Measurements from ENCODE around the gene ICOSLG.

The ICOSLG gene

GRCh38 chr21:44281801-44282200 lies 41.1 kb upstream of the ICOSLG start:
- H3K27me3 ChIP-seq (ENCODE audit: control insufficient read depth in 1 of 2, insufficient read depth in 2 of 2, low read length in 2 of 2) = peaks cover 4 to 16% of the 10 kb centered on the region in 2 donors
- H3K4me1 ChIP-seq (ENCODE audit: control insufficient read depth, insufficient read depth, low read length) = no peaks in the 10 kb centered on the region
- no peaks in the 10 kb centered on the region for H3K9me3 ChIP-seq (ENCODE audit: control insufficient read depth in 2 of 2, low read length in 2 of 2)
- H3K4me3 ChIP-seq (ENCODE audit: low read length in 2 of 2) = no peak overlapping the region
- H3K36me3 ChIP-seq (ENCODE audit: control insufficient read depth in 2 of 2, insufficient read depth in 2 of 2, low read length in 2 of 2) = no peaks in the 10 kb centered on the region
- H3K27ac ChIP-seq (ENCODE audit: low read length) = no peak overlapping the region
- no peak overlapping the region for H3K9ac ChIP-seq (ENCODE audit: low read length in 2 of 2)

- Histone ChIP-seq H3K9me3 (ENCODE audit: control insufficient read depth in 2 of 2, low read length in 2 of 2) (no peaks in the 10 kb centered on the region), H3K4me3 (ENCODE audit: low read length in 2 of 2) (no peak overlapping the region), H3K27me3 (ENCODE audit: control insufficient read depth in 1 of 2, insufficient read depth in 2 of 2, low read length in 2 of 2) (no peaks in the 10 kb centered on the region), H3K9ac (ENCODE audit: low read length in 2 of 2) (no peak overlapping the region), H3K4me1 (ENCODE audit: control insufficient read depth, insufficient read depth, low read length) (no peaks in the 10 kb centered on the region), H3K27ac (ENCODE audit: low read length) (no peak overlapping the region), H3K36me3 (ENCODE audit: control insufficient read depth in 2 of 2, insufficient read depth in 2 of 2, low read length in 2 of 2) (no peaks in the 10 kb centered on the region)
Observed at GRCh38 chr21:44279354-44280260, 38.9 kb upstream of the ICOSLG start.

GRCh38 chr21:44275041-44275440 lies 34.3 kb upstream of the ICOSLG start:
- Histone ChIP-seq H3K36me3 (ENCODE audit: control insufficient read depth in 2 of 2, insufficient read depth in 2 of 2, low read length in 2 of 2) (no peaks in the 10 kb centered on the region), H3K27me3 (ENCODE audit: control insufficient read depth in 1 of 2, insufficient read depth in 2 of 2, low read length in 2 of 2) (no peaks in the 10 kb centered on the region), H3K9ac (ENCODE audit: low read length in 2 of 2) (no peak overlapping the region), H3K27ac (ENCODE audit: low read length) (no peak overlapping the region), H3K4me1 (ENCODE audit: control insufficient read depth, insufficient read depth, low read length) (no peaks in the 10 kb centered on the region), H3K4me3 (ENCODE audit: low read length in 2 of 2) (no peak overlapping the region), H3K9me3 (ENCODE audit: control insufficient read depth in 2 of 2, low read length in 2 of 2) (no peaks in the 10 kb centered on the region)

- H3K9me3 ChIP-seq (ENCODE audit: control insufficient read depth in 2 of 2, low read length in 2 of 2) = no peaks in the 10 kb centered on the region
- no peaks in the 10 kb centered on the region for H3K27me3 ChIP-seq (ENCODE audit: control insufficient read depth in 1 of 2, insufficient read depth in 2 of 2, low read length in 2 of 2)
- H3K4me1 ChIP-seq (ENCODE audit: control insufficient read depth, insufficient read depth, low read length) = no peaks in the 10 kb centered on the region
- no peak overlapping the region for H3K27ac ChIP-seq (ENCODE audit: low read length)
- no peak overlapping the region for H3K4me3 ChIP-seq (ENCODE audit: low read length in 2 of 2)
- no peaks in the 10 kb centered on the region for H3K36me3 ChIP-seq (ENCODE audit: control insufficient read depth in 2 of 2, insufficient read depth in 2 of 2, low read length in 2 of 2)
- no peak overlapping the region for H3K9ac ChIP-seq (ENCODE audit: low read length in 2 of 2)
Observed at GRCh38 chr21:44273046-44273445, 32.3 kb upstream of the ICOSLG start.

- H3K9me3 ChIP-seq (ENCODE audit: control insufficient read depth in 2 of 2, low read length in 2 of 2) = no peaks in the 10 kb centered on the region
- no peak overlapping the region for H3K4me3 ChIP-seq (ENCODE audit: low read length in 2 of 2)
- no peak overlapping the region for H3K9ac ChIP-seq (ENCODE audit: low read length in 2 of 2)
- no peaks in the 10 kb centered on the region for H3K36me3 ChIP-seq (ENCODE audit: control insufficient read depth in 2 of 2, insufficient read depth in 2 of 2, low read length in 2 of 2)
- no peak overlapping the region for H3K27ac ChIP-seq (ENCODE audit: low read length)
- no peaks in the 10 kb centered on the region for H3K27me3 ChIP-seq (ENCODE audit: control insufficient read depth in 1 of 2, insufficient read depth in 2 of 2, low read length in 2 of 2)
- H3K4me1 ChIP-seq (ENCODE audit: control insufficient read depth, insufficient read depth, low read length) = no peaks in the 10 kb centered on the region
Observed at GRCh38 chr21:44272284-44272858, 31.6 kb upstream of the ICOSLG start.

- Histone ChIP-seq H3K4me3 (ENCODE audit: low read length in 2 of 2) (no peak overlapping the region), H3K9ac (ENCODE audit: low read length in 2 of 2) (no peak overlapping the region), H3K9me3 (ENCODE audit: control insufficient read depth in 2 of 2, low read length in 2 of 2) (no peaks in the 10 kb centered on the region), H3K36me3 (ENCODE audit: control insufficient read depth in 2 of 2, insufficient read depth in 2 of 2, low read length in 2 of 2) (no peaks in the 10 kb centered on the region), H3K27me3 (ENCODE audit: control insufficient read depth in 1 of 2, insufficient read depth in 2 of 2, low read length in 2 of 2) (no peaks in the 10 kb centered on the region), H3K27ac (ENCODE audit: low read length) (no peak overlapping the region), H3K4me1 (ENCODE audit: control insufficient read depth, insufficient read depth, low read length) (no peaks in the 10 kb centered on the region)
Observed at GRCh38 chr21:44271558-44272283, 31.0 kb upstream of the ICOSLG start.

- Histone ChIP-seq H3K4me3 (ENCODE audit: low read length in 2 of 2) (no peak overlapping the region), H3K36me3 (ENCODE audit: control insufficient read depth in 2 of 2, insufficient read depth in 2 of 2, low read length in 2 of 2) (no peaks in the 10 kb centered on the region), H3K4me1 (ENCODE audit: control insufficient read depth, insufficient read depth, low read length) (no peaks in the 10 kb centered on the region)
Observed at GRCh38 chr21:44269090-44269489, 28.3 kb upstream of the ICOSLG start.

GRCh38 chr21:44267655-44268142 lies 27.0 kb upstream of the ICOSLG start:
- Histone ChIP-seq H3K27ac (ENCODE audit: low read length) (no peak overlapping the region), H3K9ac (ENCODE audit: low read length in 2 of 2) (no peak overlapping the region), H3K36me3 (ENCODE audit: control insufficient read depth in 2 of 2, insufficient read depth in 2 of 2, low read length in 2 of 2) (no peaks in the 10 kb centered on the region), H3K4me3 (ENCODE audit: low read length in 2 of 2) (no peak overlapping the region), H3K27me3 (ENCODE audit: control insufficient read depth in 1 of 2, insufficient read depth in 2 of 2, low read length in 2 of 2) (no peaks in the 10 kb centered on the region), H3K4me1 (ENCODE audit: control insufficient read depth, insufficient read depth, low read length) (no peaks in the 10 kb centered on the region), H3K9me3 (ENCODE audit: control insufficient read depth in 2 of 2, low read length in 2 of 2) (no peaks in the 10 kb centered on the region)

More at GRCh38 chr21:44269090-44269489, 28.3 kb upstream of the ICOSLG start:
- no peaks in the 10 kb centered on the region for H3K27me3 ChIP-seq (ENCODE audit: control insufficient read depth in 1 of 2, insufficient read depth in 2 of 2, low read length in 2 of 2)
- no peak overlapping the region for H3K27ac ChIP-seq (ENCODE audit: low read length)
- H3K9ac ChIP-seq (ENCODE audit: low read length in 2 of 2) = no peak overlapping the region
- H3K9me3 ChIP-seq (ENCODE audit: control insufficient read depth in 2 of 2, low read length in 2 of 2) = no peaks in the 10 kb centered on the region

- no peak overlapping the region for H3K27ac ChIP-seq (ENCODE audit: low read length)
- H3K9me3 ChIP-seq (ENCODE audit: control insufficient read depth in 2 of 2, low read length in 2 of 2) = no peaks in the 10 kb centered on the region
- no peaks in the 10 kb centered on the region for H3K36me3 ChIP-seq (ENCODE audit: control insufficient read depth in 2 of 2, insufficient read depth in 2 of 2, low read length in 2 of 2)
- H3K4me1 ChIP-seq (ENCODE audit: control insufficient read depth, insufficient read depth, low read length) = no peaks in the 10 kb centered on the region
- H3K27me3 ChIP-seq (ENCODE audit: control insufficient read depth in 1 of 2, insufficient read depth in 2 of 2, low read length in 2 of 2) = peaks cover 0 to 4% of the 10 kb centered on the region in 2 donors
- H3K4me3 ChIP-seq (ENCODE audit: low read length in 2 of 2) = no peak overlapping the region
- no peak overlapping the region for H3K9ac ChIP-seq (ENCODE audit: low read length in 2 of 2)
Observed at GRCh38 chr21:44265734-44266270, 25.1 kb upstream of the ICOSLG start.

GRCh38 chr21:44263768-44264167 lies 23.0 kb upstream of the ICOSLG start:
- peaks cover 0 to 7% of the 10 kb centered on the region in 2 donors for H3K9me3 ChIP-seq (ENCODE audit: control insufficient read depth in 2 of 2, low read length in 2 of 2)
- H3K27me3 ChIP-seq (ENCODE audit: control insufficient read depth in 1 of 2, insufficient read depth in 2 of 2, low read length in 2 of 2) = peaks cover 0 to 4% of the 10 kb centered on the region in 2 donors
- no peaks in the 10 kb centered on the region for H3K36me3 ChIP-seq (ENCODE audit: control insufficient read depth in 2 of 2, insufficient read depth in 2 of 2, low read length in 2 of 2)
- no peak overlapping the region for H3K27ac ChIP-seq (ENCODE audit: low read length)
- no peaks in the 10 kb centered on the region for H3K4me1 ChIP-seq (ENCODE audit: control insufficient read depth, insufficient read depth, low read length)
- no peak overlapping the region for H3K4me3 ChIP-seq (ENCODE audit: low read length in 2 of 2)
- no peak overlapping the region for H3K9ac ChIP-seq (ENCODE audit: low read length in 2 of 2)
